CD4-positive, alpha-beta T cell (primary cell): ENCODE results near the gene PVALEF. TPM values are rescaled to one million over a fixed set of nuclear protein-coding genes. Genes with fewer than 3 reads are reported as not detected.

Experiments
- ATAC-seq: fragments of 200-7000 bp; cut with Tn5 transposase; one replicate; pipeline ENCODE4 v1.10.0; 2022; ENCODE audit warnings: mild to moderate bottlenecking; ENCODE audit not compliant: poor library complexity
- CTCF ChIA-PET: fragments of 350-600 bp; sonication (Branson Sonifier 250); formaldehyde crosslinking; loops from one replicate; lab custom pipeline; 2021; ENCODE audit warnings: antibody characterized with exemption, inconsistent platforms; lab: Charles Lee
- POLR2A ChIA-PET: fragments of 350-600 bp; sonication (Branson Sonifier 250); formaldehyde crosslinking; loops from one replicate; lab custom pipeline; 2021; ENCODE audit warnings: antibody characterized with exemption, inconsistent platforms; lab: Charles Lee
- DNase-seq, 14 experiments: peaks; one replicate each; pipeline ENCODE4 v3.0.0-alpha.2; 2013 to 2020; ENCODE audit warnings: mixed read lengths in 2 of 14
- H3K27ac ChIP-seq, 2 donors: one replicate each; pipeline versions ENCODE4 v1.5.1 to v1.7.0; 2013; ENCODE audit warnings: low read length in 2 of 2, low read depth in 1 of 2, mild to moderate bottlenecking in 1 of 2
- H3K27me3 ChIP-seq, 2 experiments: 1 replicate in 1 of 2; 2 replicates in 1 of 2; pipeline versions ENCODE4 v1.6.1 to v1.7.0; 2013; ENCODE audit warnings: low read length in 2 of 2, control low read depth in 1 of 2, mild to moderate bottlenecking in 1 of 2, moderate library complexity in 1 of 2; ENCODE audit not compliant: insufficient read depth in 2 of 2, control insufficient read depth in 1 of 2
- H3K36me3 ChIP-seq: one replicate; pipeline ENCODE4 v1.6.1; 2013; ENCODE audit warnings: low read length, control low read depth; ENCODE audit not compliant: insufficient read depth
- H3K4me1 ChIP-seq: one replicate; pipeline ENCODE4 v1.6.1; 2013; ENCODE audit warnings: low read length, control low read depth; ENCODE audit not compliant: insufficient read depth
- H3K4me3 ChIP-seq: one replicate; pipeline ENCODE4 v1.5.1; 2013; ENCODE audit warnings: mild to moderate bottlenecking, low read length, moderate library complexity
- H3K9me3 ChIP-seq, 2 experiments: 1 replicate in 1 of 2; 2 replicates in 1 of 2; pipeline versions ENCODE4 v1.6.1 to v1.7.0; 2013; ENCODE audit warnings: low read length in 2 of 2, mild to moderate bottlenecking in 2 of 2, control low read depth in 1 of 2, moderate library complexity in 1 of 2; ENCODE audit not compliant: control insufficient read depth in 1 of 2, insufficient read depth in 1 of 2
- H3K27ac Mint-ChIP-seq: one replicate; pipeline ENCODE4 v1.8.0; 2020; ENCODE audit warnings: mixed read lengths
- H3K27me3 Mint-ChIP-seq: one replicate; pipeline ENCODE4 v1.8.0; 2021; ENCODE audit warnings: mixed read lengths
- H3K36me3 Mint-ChIP-seq: one replicate; pipeline ENCODE4 v1.8.0; 2021; ENCODE audit warnings: low read depth, mixed read lengths
- H3K4me1 Mint-ChIP-seq: one replicate; pipeline ENCODE4 v1.8.0; 2021; ENCODE audit warnings: low read depth, mixed read lengths
- H3K4me3 Mint-ChIP-seq: one replicate; pipeline ENCODE4 v1.8.0; 2020; ENCODE audit warnings: mild to moderate bottlenecking, mixed read lengths
- H3K9me3 Mint-ChIP-seq: one replicate; pipeline ENCODE4 v1.8.0; 2020; ENCODE audit warnings: mixed read lengths
- CTCF ChIP-seq: fragments of 200-600 bp; IDR thresholded peaks from one replicate; pipeline ENCODE4 v1.8.0; 2022; ENCODE audit warnings: antibody characterized with exemption, mild to moderate bottlenecking
- intact Hi-C, 2 experiments: fragments of 100-400 bp; cut with DNase I in 1 of 2; cut with micrococcal nuclease in 1 of 2; formaldehyde crosslinking; loops; one replicate each; pipeline versions ENCODE4 v1.15.1 to v1.9.0; 2023 to 2025; cut with DNase I, micrococcal nuclease
- total RNA-seq, 174 experiments: library from RNA in 2 of 174; stranded (reverse) in 2 of 174; gene quantifications; one replicate each; pipeline ENCODE4 v1.2.3 and lab custom pipeline; 2021 to 2026

PVALEF gene
- total RNA-seq, 2 experiments from 2014 or later: not detected

- DNase-seq (no peak), ATAC-seq (no peak)
- no peak for TF ChIP-seq CTCF
- Histone ChIP-seq H3K4me1 (no peaks in the 10 kb centered on the region), H3K36me3 (peaks cover 2% of the 10 kb centered on the region), H3K4me3 (no peak overlapping the region), H3K9me3 (no peaks in the 10 kb centered on the region), H3K27me3 (no peaks in the 10 kb centered on the region), H3K27ac (no peak overlapping the region)
- H3K4me3 Mint-ChIP-seq: no peak overlapping the region
- no peaks in the 10 kb centered on the region for H3K9me3 Mint-ChIP-seq
- ChIA-PET POLR2A (no interaction called here), CTCF (no interaction called here)
- H3K36me3 Mint-ChIP-seq: no peaks in the 10 kb centered on the region
- no peaks in the 10 kb centered on the region for H3K27me3 Mint-ChIP-seq
- no peak overlapping the region for H3K27ac Mint-ChIP-seq
- no peaks in the 10 kb centered on the region for H3K4me1 Mint-ChIP-seq
- intact Hi-C loops: no loop called here
Observed at GRCh38 chr17:81212365-81212764, 47.1 kb downstream of the PVALEF start.

GRCh38 chr17:81213978-81214377 is 48.7 kb downstream of the PVALEF start:
- POLR2A ChIA-PET: no interaction called here
- Mint-ChIP-seq H3K27ac (no peak overlapping the region), H3K4me1 (no peaks in the 10 kb centered on the region), H3K36me3 (no peaks in the 10 kb centered on the region), H3K27me3 (no peaks in the 10 kb centered on the region), H3K9me3 (no peaks in the 10 kb centered on the region), H3K4me3 (no peak overlapping the region)
- ATAC-seq (no peak), DNase-seq (no peak)
- no peak for TF ChIP-seq CTCF
- intact Hi-C loops: no loop called here
- CTCF ChIA-PET: no interaction called here
- H3K9me3 ChIP-seq: no peaks in the 10 kb centered on the region
- H3K4me1 ChIP-seq: no peaks in the 10 kb centered on the region
- H3K27ac ChIP-seq: no peak overlapping the region
- H3K4me3 ChIP-seq: no peak overlapping the region
- H3K36me3 ChIP-seq: peaks cover 2% of the 10 kb centered on the region
- no peaks in the 10 kb centered on the region for H3K27me3 ChIP-seq

GRCh38 chr17:81217491-81217890 is 52.2 kb downstream of the PVALEF start:
- H3K4me1 ChIP-seq: peaks cover 16% of the 10 kb centered on the region
- Mint-ChIP-seq H3K27ac (no peak overlapping the region), H3K4me1 (peaks cover 6% of the 10 kb centered on the region), H3K9me3 (no peaks in the 10 kb centered on the region), H3K27me3 (no peaks in the 10 kb centered on the region), H3K4me3 (no peak overlapping the region), H3K36me3 (no peaks in the 10 kb centered on the region)
- CTCF ChIA-PET: no interaction called here
- DNase-seq: no peak
- H3K4me3 ChIP-seq: no peak overlapping the region
- no peak for ATAC-seq
- no peak overlapping the region for H3K27ac ChIP-seq
- H3K36me3 ChIP-seq: peaks cover 7% of the 10 kb centered on the region
- no peaks in the 10 kb centered on the region for H3K27me3 ChIP-seq
- POLR2A ChIA-PET: no interaction called here
- no peak for TF ChIP-seq CTCF
- intact Hi-C loops: no loop called here
- no peaks in the 10 kb centered on the region for H3K9me3 ChIP-seq
